ENCODE results near the gene GCNT2.
"Not testable (repeated sequence)": the region's sequence is repeated elsewhere in the genome, so short reads cannot be mapped to it uniquely, and the experiment has no call there.

Gene GCNT2

DNA sequence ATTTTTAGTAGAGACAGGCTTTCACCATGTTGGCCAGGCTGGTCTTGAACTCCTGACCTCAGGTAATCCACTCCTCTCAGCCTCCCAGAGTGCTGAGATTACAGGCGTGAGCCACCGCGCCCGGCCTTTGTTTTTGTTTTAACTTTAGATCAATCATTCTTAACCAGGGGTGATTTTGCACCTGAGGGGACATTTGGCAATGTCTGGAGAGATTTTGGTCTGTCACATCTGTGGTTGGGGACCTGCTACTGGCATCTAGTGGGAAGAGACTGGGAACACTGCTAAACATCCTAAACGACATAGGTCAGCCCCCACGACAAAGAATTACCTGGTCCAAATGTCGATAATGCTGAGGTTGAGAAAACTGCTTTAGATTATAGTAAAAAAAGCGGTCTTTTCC is 91.0 kb downstream of the GCNT2 start:
- no peak for DNase-seq (ENCODE audit: low spot score)

DNA sequence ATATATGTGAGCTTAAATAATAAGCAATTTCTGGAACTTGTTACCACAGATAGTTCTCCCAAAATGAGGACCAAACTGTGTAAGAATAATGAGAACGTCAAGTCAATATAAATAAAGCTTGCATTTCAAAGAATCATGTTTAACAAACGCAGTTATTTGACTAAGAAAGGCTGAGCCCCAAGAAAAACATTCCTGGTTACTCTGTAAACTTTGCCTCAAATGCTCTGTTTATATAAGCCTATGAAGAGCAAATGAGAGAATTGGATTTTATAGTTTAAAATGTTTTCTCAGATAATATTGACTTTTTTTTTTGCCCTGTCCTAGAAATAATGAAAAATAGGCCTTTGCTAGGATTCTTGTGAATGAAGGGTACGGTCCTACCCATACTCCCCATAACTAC is 91.9 kb downstream of the GCNT2 start:
- no peak for DNase-seq (ENCODE audit: low spot score)

DNA sequence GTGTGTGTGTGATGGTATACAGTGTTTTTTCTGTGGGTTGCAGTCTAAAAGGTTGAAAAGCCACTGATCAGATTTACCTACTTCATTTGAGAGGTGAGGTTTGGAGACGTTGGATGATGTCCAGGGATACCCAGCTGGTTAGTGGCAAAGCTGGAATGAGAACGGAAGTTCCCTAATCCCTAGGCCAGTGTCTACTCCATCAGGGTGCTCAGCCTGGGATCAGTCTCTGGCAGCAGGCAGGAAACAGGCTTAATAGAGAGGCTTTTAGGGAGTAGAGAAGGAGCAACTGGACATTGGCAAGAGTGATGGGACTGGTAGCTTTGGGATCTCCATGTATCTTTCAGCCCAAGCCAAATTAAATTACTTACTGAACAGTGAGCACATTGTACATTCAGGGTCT is 92.6 kb downstream of the GCNT2 start:
- DNase-seq (ENCODE audit: low spot score) = no peak

DNA sequence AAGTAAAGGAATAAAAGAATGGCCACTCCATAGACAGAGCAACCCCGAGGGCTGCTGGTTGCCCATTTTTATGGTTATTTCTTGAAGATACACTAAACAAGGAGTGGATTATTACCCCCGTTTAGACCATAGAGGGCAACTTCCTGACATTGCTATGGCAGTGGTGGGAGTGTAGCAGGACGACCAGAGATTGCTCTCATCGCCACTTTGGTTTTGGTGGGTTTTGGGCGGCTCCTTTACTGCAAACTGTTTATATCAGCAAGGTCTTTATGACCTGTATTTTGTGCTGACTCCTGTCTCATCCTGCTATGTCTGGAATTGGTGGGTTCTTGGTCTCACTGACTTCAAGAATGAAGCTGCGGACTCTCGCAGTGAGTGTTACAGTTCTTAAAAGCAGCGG is 94.5 kb downstream of the GCNT2 start:
- no peak for DNase-seq (ENCODE audit: low spot score)

DNA sequence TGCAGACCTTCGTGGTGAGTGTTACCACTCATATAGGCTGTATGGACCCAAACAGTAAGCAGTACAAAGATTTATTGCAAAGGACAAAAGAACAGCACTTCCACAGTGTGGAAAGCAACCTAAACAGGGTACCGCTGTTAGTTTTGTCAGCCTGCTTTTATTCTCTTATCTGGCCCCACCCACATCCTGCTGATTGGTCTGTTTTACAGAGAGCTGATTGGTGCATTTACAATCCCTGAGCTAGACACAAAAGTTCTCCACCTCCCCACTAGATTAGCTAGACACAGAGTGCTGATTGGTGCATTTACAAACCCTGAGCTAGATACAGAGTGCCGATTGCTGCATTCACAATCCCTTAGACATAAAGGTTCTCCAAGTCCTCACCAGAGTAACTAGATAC is 95.1 kb downstream of the GCNT2 start:
- not testable (repeated sequence) for DNase-seq (ENCODE audit: low spot score)

DNA sequence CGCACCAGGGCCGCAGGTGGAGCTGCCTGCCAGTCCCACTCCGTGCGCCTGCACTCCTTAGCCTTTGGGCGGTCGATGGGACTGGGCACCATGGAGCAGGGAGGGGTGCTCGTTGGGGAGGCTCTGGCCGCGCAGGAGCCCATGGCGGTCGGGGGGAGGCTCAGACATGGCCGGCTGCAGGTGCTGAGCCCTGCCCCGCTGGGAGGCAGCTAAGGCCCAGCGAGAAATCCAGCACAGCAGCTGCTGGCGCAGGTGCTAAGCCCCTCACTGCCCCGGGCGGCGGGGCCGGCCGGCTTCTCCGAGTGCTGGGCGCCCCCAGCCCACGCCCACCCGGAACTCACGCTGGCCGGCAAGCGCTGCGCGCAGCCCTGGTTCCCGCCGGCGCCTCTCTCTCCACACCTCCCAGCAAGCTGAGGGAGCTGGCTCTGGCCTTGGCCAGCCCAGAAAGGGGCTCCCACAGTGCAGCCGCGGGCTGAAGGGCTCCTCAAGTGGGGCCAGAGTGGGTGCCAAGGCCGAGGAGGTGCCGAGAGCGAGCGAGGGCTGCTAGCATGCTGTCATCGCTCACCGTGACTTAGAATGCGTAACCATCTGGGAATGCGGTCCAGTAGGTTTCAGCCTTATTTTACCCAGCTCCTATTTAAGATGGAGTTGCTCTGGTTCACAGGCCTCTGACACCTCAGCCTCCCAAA is 96.0 kb downstream of the GCNT2 start:
- no peak for DNase-seq (ENCODE audit: low spot score)

DNA sequence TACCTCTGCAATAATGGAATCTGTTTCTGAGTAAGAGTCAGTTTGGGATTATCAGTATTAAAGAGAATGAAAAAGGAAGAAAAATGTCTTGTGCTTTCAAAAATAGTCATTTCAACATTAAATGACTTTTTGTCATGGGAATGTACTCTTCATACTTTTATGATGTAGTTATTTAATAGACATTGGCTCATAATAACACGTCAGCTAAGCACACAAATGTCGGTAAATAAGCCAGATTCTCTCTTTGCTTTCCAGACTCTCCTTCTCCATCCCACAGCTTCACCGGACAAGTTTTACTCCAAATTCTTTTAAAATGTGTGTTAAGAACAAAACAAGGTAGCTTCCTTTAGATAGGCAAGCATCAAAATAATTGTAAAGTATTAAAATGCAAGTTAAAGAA is 97.3 kb downstream of the GCNT2 start:
- DNase-seq (ENCODE audit: low spot score) = no peak

DNA sequence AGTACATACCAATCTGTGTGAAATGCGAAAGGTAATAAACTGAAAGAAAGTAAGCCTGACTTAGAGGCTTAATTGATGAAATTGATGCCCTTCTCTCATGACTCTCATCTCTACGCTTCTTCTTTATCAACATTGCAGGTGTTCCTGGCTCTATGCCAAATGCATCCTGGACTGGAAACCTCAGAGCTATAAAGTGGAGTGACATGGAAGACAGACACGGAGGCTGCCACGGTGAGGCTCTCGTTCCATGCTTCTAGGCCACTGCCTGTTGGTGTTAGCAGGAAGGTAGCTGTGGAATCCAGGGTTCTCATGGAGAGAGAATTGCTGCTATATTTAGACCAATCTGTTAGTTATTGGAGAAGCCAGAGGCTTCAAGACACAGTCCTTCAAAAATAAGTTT is 100.1 kb downstream of the GCNT2 start:
- DNase-seq (ENCODE audit: low spot score) = no peak

DNA sequence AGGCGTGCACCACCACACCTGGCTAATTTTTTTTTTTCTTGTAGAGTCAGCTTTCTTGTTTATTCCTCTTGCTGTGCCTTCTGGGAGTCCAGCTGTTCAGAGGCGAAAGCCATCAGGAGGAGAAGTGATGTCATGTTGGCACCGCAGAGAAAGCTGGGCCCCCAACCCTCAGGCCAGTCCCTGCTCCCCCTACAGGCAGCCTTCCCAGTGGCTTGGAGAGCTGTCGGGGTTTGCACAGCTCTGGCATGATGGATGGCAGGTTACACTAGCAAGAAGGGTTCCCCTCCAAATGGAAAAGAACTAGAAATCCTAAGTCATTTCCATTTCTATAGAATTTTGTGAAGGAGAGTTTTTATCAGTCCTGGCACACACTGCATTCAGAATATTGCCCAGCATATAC is 100.7 kb downstream of the GCNT2 start:
- no peak for DNase-seq (ENCODE audit: low spot score)

DNA sequence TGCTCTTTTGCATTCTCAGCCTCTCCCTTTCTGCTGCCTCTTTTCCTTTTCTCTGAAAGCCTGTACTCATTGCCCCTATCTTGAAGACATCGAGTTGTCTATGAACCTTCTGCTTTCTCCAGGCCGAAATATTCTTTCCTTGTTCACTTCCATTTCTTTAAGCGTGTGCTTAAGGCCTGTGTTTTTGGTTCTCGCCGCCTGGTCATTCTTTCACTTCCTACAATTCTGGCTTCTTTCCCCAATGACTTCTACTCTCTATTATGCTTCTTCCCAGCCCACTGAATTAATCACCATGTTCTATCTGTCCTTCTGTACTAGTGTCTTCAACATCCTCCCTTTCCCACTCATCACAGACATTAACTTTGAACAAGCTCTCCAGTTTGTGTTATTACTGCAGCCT is 103.7 kb downstream of the GCNT2 start:
- DNase-seq (ENCODE audit: low spot score) = no peak

DNA sequence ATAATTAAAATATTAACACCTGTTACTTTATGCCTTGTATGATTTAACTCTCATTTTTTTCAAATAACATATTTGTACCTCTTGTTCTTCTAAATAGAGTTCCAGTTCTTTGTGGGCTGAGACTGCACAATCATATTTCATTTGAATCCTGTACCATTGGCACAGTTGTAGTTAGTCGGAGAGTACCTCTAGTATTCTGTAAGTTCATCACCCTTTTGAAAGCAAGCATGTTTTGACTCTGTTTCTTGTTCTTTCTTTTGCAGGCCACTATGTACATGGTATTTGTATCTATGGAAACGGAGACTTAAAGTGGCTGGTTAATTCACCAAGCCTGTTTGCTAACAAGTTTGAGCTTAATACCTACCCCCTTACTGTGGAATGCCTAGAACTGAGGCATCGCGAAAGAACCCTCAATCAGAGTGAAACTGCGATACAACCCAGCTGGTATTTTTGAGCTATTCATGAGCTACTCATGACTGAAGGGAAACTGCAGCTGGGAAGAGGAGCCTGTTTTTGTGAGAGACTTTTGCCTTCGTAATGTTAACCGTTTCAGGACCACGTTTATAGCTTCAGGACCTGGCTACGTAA is 105.1 kb downstream of the GCNT2 start:
- no peak for DNase-seq (ENCODE audit: low spot score)

DNA sequence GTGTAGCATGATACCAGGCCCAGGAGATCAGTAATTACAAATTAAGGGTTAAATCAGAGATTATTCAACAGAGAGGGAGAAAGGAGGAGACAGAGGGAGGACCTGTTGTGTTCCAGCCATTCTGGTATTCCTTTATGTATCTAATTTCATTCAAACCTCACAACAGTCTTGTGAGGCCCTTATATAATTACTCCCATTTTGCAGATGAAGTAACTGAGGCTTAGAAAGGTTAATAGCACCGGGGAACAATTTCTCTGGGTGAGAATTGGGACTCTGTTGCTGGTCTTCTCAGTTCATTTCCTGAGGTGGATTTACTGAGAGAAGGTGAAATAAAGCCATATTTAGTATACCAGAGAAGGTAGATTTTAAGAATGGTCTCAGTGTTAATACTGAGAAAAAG is 106.6 kb downstream of the GCNT2 start:
- no peak for DNase-seq (ENCODE audit: low spot score)

DNA sequence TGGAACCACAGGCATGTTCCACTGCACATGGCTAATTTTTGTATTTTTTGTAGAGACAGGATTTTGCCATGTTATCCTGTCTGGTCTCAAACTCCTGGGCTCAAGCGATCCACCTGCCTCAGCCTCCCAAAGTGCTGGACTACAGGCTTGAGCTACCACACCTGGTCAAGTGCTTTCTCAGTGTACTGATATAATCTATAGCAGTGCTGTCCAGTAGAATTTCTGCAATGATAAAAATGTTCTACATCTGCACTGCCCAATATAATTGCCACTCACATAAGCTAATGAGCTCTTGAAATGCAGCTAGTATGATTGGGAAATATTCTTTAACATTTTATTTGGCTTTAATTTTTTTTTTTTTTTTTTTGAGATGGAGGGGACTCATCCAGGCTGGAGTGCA is 109.0 kb downstream of the GCNT2 start:
- no peak for DNase-seq (ENCODE audit: low spot score)

DNA sequence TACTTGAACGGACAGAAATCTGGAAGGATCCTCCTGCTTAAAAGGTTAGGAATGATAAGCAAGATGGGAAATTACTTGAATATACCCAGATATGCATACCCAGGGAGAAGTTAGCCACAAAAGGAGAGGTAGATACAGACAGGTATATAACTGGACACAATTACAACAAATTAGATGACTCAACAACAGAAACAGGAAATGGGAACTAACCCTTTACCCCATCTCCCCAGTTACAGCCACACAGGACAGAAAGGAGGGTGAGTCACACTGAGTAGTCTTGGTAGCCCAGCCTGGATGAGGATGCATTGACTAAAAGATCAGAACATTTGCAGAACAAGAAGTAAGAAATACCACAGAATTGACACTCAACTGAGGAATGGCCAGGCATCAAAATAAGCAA is 112.1 kb downstream of the GCNT2 start:
- peak; percentile 29 for DNase-seq (ENCODE audit: low spot score)

DNA sequence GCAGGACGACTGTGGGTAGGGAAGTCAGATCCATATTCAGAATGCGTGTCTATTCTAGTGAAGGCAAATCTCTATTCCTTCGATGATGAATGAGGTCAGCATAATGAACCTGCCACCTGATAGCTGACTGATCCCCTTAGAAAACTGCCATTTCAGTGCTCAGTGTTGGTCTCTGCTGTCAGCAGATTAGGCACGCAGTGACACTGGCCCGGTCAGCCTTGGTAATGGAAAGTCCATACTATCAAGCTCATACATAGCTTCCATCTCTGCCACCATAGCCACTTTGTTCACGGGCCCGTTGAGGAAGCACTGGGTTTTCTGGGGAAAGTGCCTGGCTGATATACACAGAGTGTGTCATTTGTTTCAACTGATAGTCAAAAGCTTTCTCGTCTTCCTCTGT is 119.3 kb downstream of the GCNT2 start:
- DNase-seq (ENCODE audit: low spot score) = no peak

DNA sequence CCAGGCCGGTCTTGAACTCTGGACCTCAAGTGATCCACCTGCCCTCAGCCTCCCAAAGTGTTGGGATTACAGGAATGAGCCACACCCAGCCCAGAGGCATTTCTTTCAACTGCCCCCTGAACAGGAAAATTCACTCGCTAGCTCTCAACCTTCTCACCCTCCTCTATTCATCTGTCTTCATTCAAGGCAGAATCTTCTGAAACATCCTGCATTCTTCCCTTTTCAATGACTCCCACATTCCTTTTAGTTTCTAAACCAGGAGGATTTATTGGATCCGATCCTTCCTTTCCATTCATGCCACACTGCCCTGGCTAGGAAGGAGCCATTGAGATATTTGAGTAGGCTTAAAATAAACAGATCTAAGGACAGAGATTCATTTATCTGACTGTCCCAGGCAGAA is 120.4 kb downstream of the GCNT2 start:
- no peak for DNase-seq (ENCODE audit: low spot score)

DNA sequence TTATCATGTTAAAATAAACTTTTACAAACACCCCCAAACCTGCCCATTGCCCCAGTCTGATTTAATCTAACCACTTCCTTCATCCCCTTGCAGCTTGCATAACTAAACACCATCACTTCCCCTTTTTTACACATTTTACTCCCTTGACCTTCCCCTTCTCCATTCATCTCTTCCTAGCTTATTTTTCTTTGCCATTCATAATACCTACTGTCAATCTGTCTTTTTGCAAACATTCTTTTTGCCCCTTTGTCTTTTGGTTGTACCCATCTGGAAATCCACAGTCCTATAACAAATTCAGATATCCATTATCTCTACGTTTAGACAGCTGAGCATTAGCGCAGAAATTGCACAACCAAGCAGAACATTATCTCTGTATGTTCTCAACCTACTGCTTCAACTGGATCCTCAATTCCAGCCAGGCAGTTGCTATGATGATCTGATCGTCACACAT is 122.1 kb downstream of the GCNT2 start:
- DNase-seq (ENCODE audit: low spot score) = no peak

DNA sequence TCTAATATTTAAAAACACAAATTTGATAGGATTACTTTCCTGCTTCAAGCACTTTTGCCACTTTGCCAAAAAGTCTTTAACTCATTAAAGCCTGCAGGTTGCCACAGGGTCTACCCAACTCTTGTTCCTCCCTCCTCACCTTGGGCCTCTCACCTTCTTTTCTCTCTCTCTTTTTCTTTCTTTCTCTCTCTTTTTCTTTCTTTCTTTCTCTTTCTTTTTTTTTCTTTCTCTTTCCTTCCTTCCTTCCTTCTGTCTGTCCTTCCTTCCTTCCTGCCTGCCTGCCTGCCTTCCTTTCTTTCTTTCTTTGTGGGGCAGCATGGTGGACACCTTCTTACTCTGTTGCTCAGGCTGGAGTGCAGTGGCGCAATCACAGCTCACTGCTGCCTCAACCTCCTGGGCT is 123.1 kb downstream of the GCNT2 start:
- no peak for DNase-seq (ENCODE audit: low spot score)

DNA sequence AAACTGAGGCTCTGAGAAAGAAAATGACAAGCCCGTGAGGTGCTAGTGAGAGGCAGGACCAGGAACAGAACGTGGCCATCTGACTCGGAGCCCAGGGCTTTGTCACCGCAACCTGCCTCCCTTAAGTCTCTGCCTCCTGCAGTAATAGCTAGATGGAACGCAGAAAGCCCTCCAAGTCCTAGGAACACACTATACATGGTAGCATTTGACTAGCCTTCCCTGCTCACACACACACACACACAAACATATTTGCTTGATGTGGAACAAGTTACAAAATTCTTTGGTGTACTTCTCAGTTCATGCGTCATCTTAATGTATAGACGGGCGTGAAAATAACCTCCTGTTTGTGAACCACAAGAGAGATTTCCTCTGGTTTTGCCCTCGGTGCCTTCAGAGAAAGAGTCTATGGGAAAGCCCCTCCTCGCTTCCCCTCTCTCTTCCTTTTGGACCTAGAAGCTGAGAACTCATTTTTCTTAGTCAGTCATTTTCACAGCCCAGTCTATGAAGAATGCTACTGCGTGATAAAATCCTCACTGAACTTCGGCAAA is 134.4 kb downstream of the GCNT2 start:
- peak; percentile 60 for DNase-seq (ENCODE audit: low spot score)

DNA sequence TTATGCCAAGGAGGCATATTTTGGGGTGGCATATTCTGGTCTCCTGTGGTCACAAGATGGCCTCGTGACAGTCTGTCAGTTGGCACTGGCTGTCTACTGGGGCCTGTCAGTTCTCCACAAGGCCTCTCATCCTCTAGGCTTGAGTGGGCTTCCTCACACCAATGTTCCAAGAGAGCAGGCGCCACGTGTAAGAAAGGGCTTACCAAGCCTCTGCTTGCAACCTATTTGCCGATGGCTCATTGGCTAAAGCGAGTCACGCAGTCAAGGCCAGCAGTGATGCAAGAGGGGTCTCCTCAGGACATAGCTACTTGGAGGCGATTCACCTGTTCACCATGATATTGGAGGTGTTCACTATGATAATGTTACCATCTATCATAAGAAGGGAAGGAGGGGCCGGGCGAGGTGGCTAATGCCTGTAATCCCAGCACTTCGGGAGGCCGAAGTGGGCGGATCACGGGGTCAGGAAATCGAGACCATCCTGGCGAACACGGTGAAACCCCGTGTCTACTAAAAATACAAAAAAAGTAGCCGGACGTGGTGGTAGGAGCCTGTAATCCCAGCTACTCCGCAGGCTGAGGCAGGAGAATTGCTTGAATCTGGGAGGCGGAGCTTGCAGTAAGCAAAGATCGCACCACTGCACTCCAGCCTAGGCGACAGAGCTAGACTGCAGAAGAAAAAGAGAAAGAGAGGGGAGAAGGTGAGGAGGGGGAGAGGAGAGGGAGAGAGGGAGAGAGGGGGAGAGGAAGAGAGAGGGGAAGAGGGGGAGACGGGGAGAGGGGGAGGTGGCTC is 138.0 kb downstream of the GCNT2 start:
- DNase-seq (ENCODE audit: low spot score) = no peak

DNA sequence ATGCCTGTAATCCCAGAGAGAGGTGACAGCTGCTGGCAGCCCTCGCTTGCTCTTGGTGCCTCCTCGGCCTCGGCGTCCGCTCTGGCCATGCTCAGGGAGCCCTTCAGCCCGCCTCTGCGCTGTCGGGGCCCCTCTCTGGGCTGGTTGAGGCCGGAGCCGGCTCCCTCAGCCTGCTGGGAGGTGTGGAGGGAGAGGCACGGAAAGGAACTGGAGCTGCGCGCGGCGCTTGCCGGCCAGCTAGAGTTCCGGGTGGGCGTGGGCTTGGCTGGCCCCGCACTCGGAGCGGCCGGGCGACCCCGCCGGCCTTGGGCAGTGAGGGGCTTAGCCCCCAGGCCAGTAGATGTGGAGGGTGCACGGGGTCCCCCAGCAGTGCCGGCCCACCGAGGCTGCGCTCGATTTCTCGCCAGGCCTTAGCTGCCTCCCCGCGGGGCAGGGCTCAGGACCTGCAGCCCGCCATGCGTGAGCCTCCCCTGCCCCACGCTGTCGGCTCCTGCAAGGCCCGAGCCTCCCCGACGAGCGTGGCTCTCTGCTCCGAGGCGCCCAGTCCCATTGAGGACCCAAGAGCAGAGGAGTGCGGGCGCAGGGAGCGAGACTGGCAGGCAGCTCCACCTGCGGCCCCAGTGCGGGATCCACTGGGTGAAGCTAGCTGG is 138.7 kb downstream of the GCNT2 start:
- no peak for DNase-seq (ENCODE audit: low spot score)

DNA sequence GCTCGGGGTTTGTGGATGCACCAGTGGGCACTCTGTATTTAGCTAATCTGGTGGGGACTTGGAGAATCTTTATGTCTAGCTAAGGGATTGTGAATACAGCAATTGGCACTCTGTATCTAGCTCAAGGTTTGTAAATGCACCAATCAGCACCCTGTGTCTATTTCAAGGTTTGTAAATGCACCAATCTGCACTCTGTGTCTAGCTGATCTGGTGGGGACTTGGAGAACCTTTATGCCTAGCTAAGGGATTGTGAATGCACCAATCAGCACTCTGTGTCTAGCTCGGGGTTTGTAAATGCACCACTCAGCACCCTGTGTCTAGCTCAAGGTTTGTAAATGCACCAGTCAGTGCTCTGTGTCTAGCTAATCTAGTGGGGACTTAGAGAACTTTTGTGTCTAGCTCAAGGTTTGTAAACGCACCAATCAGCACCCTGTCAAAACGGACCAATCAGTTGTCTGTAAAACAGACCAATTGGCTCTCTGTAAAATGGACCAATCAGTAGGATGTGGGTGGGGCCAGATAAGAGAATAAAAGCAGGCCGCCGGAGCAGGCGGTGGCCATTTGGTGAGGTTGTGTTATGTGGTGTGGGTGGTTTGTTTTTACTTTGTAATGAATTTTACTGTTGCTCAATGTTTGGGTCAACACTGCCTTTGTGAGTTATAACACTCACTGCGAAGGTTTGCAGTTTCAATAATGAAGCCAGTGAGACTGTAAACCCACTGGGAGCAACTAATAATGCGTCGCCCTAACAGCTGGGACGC is 139.5 kb downstream of the GCNT2 start:
- DNase-seq (ENCODE audit: low spot score) = not testable (repeated sequence)
